K562 (cell line): ENCODE data around the gene MATR3. TPM values are rescaled to one million over a fixed set of nuclear protein-coding genes. Genes with fewer than 3 reads are reported as not detected.

ENCODE experiments used
- CSDE1 ChIP-seq, 2 experiments: fragments of 450-650 bp; IDR thresholded peaks; 2 replicates each; pipeline ENCODE4 v1.6.1; 2016; ENCODE audit warnings: mild to moderate bottlenecking in 1 of 2
- HNRNPUL1 ChIP-seq: fragments of 200-400 bp; formaldehyde crosslinking; IDR thresholded peaks from 2 replicates; pipeline ENCODE4 v1.6.1; 2017; ENCODE audit warnings: low read length
- HSF4 ChIP-seq: fragments of 250-450 bp; sonication (Bioruptor Pico); IDR thresholded peaks from 2 replicates; pipeline ENCODE4 v2.1.2; 2022; ENCODE audit warnings: mild to moderate bottlenecking, moderate library complexity, borderline replicate concordance
- JUNB ChIP-seq: fragments of 450-650 bp; formaldehyde crosslinking; conservative IDR thresholded peaks from 2 replicates; pipeline ENCODE4 v1.4.0; 2020; ENCODE audit warnings: mild to moderate bottlenecking
- KDM5B ChIP-seq: fragments of 200-600 bp; sonication (generic); IDR thresholded peaks from 2 replicates; pipeline ENCODE4 v1.6.1; 2012; ENCODE audit warnings: low read depth, mild to moderate bottlenecking, moderate library complexity, low read length, control low read depth, inconsistent platforms; ENCODE audit not compliant: insufficient replicate concordance
- MEF2A ChIP-seq: IDR thresholded peaks from 2 replicates; pipeline ENCODE4 v1.6.1; 2011; ENCODE audit warnings: low read depth, mild to moderate bottlenecking, low read length, moderate library complexity; ENCODE audit not compliant: control insufficient read depth
- MTA2 ChIP-seq: fragments of 450-650 bp; IDR thresholded peaks from 2 replicates; pipeline ENCODE4 v1.6.1; 2016; ENCODE audit warnings: low read depth
- NR0B1 ChIP-seq: fragments of 450-650 bp; IDR thresholded peaks from one replicate; pipeline ENCODE4 v1.6.1; 2018; ENCODE audit warnings: mild to moderate bottlenecking, moderate library complexity; ENCODE audit not compliant: partially characterized antibody
- PURB ChIP-seq: sonication (generic); formaldehyde crosslinking; IDR thresholded peaks from 2 replicates; pipeline ENCODE4 v1.9.0; 2021; ENCODE audit warnings: low read depth, mild to moderate bottlenecking, missing genetic modification reagents
- TAF9B ChIP-seq: fragments of 450-650 bp; IDR thresholded peaks from 2 replicates; pipeline ENCODE4 v1.6.1; 2018; ENCODE audit warnings: mild to moderate bottlenecking; ENCODE audit not compliant: partially characterized antibody
- TARDBP ChIP-seq: fragments of 450-650 bp; IDR thresholded peaks from 2 replicates; pipeline ENCODE4 v1.6.1; 2016
- THRAP3 ChIP-seq: fragments of 450-650 bp; IDR thresholded peaks from 2 replicates; pipeline ENCODE4 v1.6.1; 2016; ENCODE audit warnings: mild to moderate bottlenecking, inconsistent platforms, borderline replicate concordance
- ZC3H11A ChIP-seq: IDR thresholded peaks from 2 replicates; pipeline ENCODE4 v1.6.1; 2012; ENCODE audit warnings: low read depth, low read length, improper control_type of control experiment
- ZNF395 ChIP-seq: fragments of 200-800 bp; sonication (Bioruptor generic); IDR thresholded peaks from 2 replicates; pipeline ENCODE4 v1.6.1; 2017; ENCODE audit warnings: missing genetic modification characterization, missing compliant biosample characterization
- ZNF511 ChIP-seq: sonication (generic); formaldehyde crosslinking; IDR thresholded peaks from 2 replicates; pipeline ENCODE4 v1.8.0; 2022; ENCODE audit warnings: mild to moderate bottlenecking, missing genetic modification reagents
- ZNF609 ChIP-seq: sonication (generic); formaldehyde crosslinking; IDR thresholded peaks from 2 replicates; pipeline ENCODE4 v1.8.1; 2023; ENCODE audit warnings: missing genetic modification reagents, mild to moderate bottlenecking, borderline replicate concordance
- polyA plus RNA-seq, 8 experiments: library from polyadenylated mRNA; depleted of rRNA in 4 of 8; stranded (reverse) in 5 of 8; unstranded in 3 of 8; fragments of >200 nt; fragmentation: Nextera tagmentation in 2 of 8; fragmentation: Illumina TruSeq in 1 of 8; extraction: Ambion mirVana in 2 of 8; extraction: Trizol in 1 of 8; gene quantifications; 2 replicates each; pipeline versions ENCODE4 v1.2.1 to v1.2.3, GENCODE V29; 2011 to 2014; ENCODE audit warnings: inconsistent platforms in 1 of 8, missing spikeins in 1 of 8
- total RNA-seq, 7 experiments: library from RNA; depleted of rRNA in 6 of 7; stranded (reverse); fragments of >200 nt in 6 of 7; fragmentation: Illumina TruSeq in 2 of 7; extraction: Trizol in 2 of 7; gene quantifications; 2 replicates each; pipeline versions ENCODE4 v1.2.1 to v1.2.3, GENCODE V29; 2011 to 2021; ENCODE audit warnings: low replicate concordance in 1 of 7

The MATR3 gene
- total and polyA plus RNA-seq, 9 of the 15 experiments (the other 6 are each of a cell fraction or from before 2014, with no cell fraction given): 150 to 425 (median 263) TPM

- no peak for TF ChIP-seq ZNF609 (CRISPR knock-in tag)
- TF ChIP-seq KDM5B: peak; percentile 79
- 0 out of 2 replicates have a peak, but pooled peaks have one; percentile 31 for TF ChIP-seq ZNF511 (CRISPR knock-in tag)
- TF ChIP-seq MTA2: peak; percentile 27; the same call in 1 of the 2 replicates
- TF ChIP-seq JUNB: no peak
- TF ChIP-seq THRAP3: no peak
- no peak for TF ChIP-seq PURB (CRISPR knock-in tag)
- TF ChIP-seq ZC3H11A: no peak
- TF ChIP-seq TAF9B: peak; percentile 83
- peak; percentile 62 for TF ChIP-seq MEF2A
- TF ChIP-seq TARDBP: 0 out of 2 replicates have a peak, but pooled peaks have one; percentile 51
- TF ChIP-seq HSF4: no peak
- TF ChIP-seq CSDE1 (IDR thresholded peaks at IDR 0.05): no peak
- no peak for TF ChIP-seq NR0B1
- TF ChIP-seq ZNF395 (CRISPR knock-in tag): peak; percentile 92
- TF ChIP-seq HNRNPUL1: no peak
Measured at GRCh38 chr5:139273572-139274289, 19.8 kb upstream of the MATR3 start (continued).
